Colonic mucosa (tissue), 4 donors: ENCODE data around the gene ANKRD52. TPM values are rescaled to one million over a fixed set of nuclear protein-coding genes. Genes with fewer than 3 reads are reported as not detected.

ENCODE experiments used
- DNase-seq: peaks from one replicate; pipeline ENCODE4 v3.0.0-alpha.2; 2020
- H3K27ac ChIP-seq: fragments of 200-600 bp; one replicate; pipeline ENCODE4 v1.8.0; 2021
- H3K27me3 ChIP-seq: fragments of 200-600 bp; one replicate; pipeline ENCODE4 v1.8.0; 2021
- H3K36me3 ChIP-seq: fragments of 200-600 bp; one replicate; pipeline ENCODE4 v1.8.0; 2021
- H3K4me1 ChIP-seq: fragments of 200-600 bp; one replicate; pipeline ENCODE4 v1.8.0; 2021; ENCODE audit warnings: mild to moderate bottlenecking
- H3K4me3 ChIP-seq: fragments of 200-600 bp; one replicate; pipeline ENCODE4 v1.8.0; 2021
- H3K9ac ChIP-seq, 2 donors: one replicate each; pipeline ENCODE4 v1.7.0; 2013; ENCODE audit warnings: control low read depth in 2 of 2, low read depth in 2 of 2, low read length in 2 of 2
- H3K9me3 ChIP-seq: fragments of 200-600 bp; one replicate; pipeline ENCODE4 v1.8.0; 2021
- CTCF ChIP-seq: fragments of 200-600 bp; IDR thresholded peaks from one replicate; pipeline ENCODE4 v1.8.0; 2022; ENCODE audit warnings: antibody characterized with exemption, mild to moderate bottlenecking
- intact Hi-C: fragments of 100-400 bp; cut with DNase I; formaldehyde crosslinking; loops from one replicate; pipeline ENCODE4 v1.14.1; 2022
- total RNA-seq, 2 donors: library from RNA; stranded (reverse); fragmentation: NEBNext Ultra II Directional in 1 of 2; extraction: Animal tissue kit (Norgen Biotek cat#: 25700) in 1 of 2; gene quantifications; one replicate each; pipeline ENCODE4 v1.2.1, GENCODE V29; 2021
- donor health status: healthy.
- donor health status: DM: no; HTN: no; CAD: no.
- donor health status: DM: no; HTN: no; CAD: no.

Gene ANKRD52
- total RNA-seq, 2 donors from 2014 or later = 39.3 to 57.7 TPM

- Histone ChIP-seq H3K27ac (peak overlapping the region; percentile 98), H3K27me3 (no peaks in the 10 kb centered on the region), H3K36me3 (no peaks in the 10 kb centered on the region), H3K4me3 (peak overlapping the region; percentile 93), H3K9ac (peak overlapping the region in 1 of 2 donors; percentile 99), H3K4me1 (peaks cover 27% of the 10 kb centered on the region), H3K9me3 (no peaks in the 10 kb centered on the region)
- intact Hi-C loops = no loop called here
- DNase-seq = no peak
- TF ChIP-seq CTCF = no peak
Observed at GRCh38 chr12:56300644-56301464, 42.7 kb upstream of the ANKRD52 start.

- intact Hi-C loops = loop anchor here (10.0 kb wide), 1 partner anchor 95 kb away; no protein-coding TSS in a partner anchor
- no peaks in the 10 kb centered on the region for H3K27me3 ChIP-seq
- peaks cover 29% of the 10 kb centered on the region for H3K4me1 ChIP-seq
Observed at GRCh38 chr12:56299853-56300643, 41.9 kb upstream of the ANKRD52 start, which contains the start of gene CS. Gene CS (minus strand): TSS chr12:56300330. CDS start chr12:56300201, 129 bp downstream.

DNA sequence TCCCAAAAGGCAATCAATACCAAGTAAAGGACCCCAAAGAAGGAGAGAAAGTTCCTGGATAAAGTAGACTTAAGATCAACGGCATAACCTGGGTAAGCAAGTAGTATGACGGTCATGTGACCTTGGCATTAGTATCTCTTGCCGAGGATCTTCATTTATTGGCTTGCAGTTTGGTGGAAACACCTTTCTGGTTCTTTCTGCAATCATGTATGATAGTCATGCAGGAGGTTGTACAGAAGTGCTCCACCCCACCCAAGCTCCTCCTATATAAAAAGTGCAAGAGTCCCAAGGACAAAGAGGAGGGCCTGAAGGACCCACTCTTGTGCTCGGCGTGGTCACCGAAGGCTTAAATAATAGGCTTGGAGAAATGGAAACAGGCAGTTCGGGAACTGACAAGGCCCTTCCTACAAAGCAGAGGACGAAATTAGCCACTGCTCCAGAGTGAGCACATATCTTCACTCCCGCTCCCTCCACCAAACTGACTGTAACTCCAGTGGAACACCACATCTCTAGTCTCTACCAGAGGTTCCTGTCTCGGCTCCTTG is 41.2 kb upstream of the ANKRD52 start:
- no peak for TF ChIP-seq CTCF
- Histone ChIP-seq H3K4me3 (peak overlapping the region; percentile 93), H3K27me3 (no peaks in the 10 kb centered on the region), H3K9ac (peak overlapping the region; percentile 80 to 99), H3K4me1 (peaks cover 29% of the 10 kb centered on the region), H3K9me3 (no peaks in the 10 kb centered on the region), H3K36me3 (no peaks in the 10 kb centered on the region), H3K27ac (peak overlapping the region; percentile 98)
- intact Hi-C loops = loop anchor here (10.0 kb wide), 1 partner anchor 95 kb away; no protein-coding TSS in a partner anchor
- DNase-seq = peak; percentile 72

More at GRCh38 chr12:56299853-56300643, 41.9 kb upstream of the ANKRD52 start, which contains the start of gene CS:
- H3K9me3 ChIP-seq = no peaks in the 10 kb centered on the region
- no peak for TF ChIP-seq CTCF
- peak; percentile 99 for DNase-seq
- H3K27ac ChIP-seq = peak within 1 kb of the TSS; percentile 98
- peak within 1 kb of the TSS; percentile 80 to 99 for H3K9ac ChIP-seq
- H3K36me3 ChIP-seq = no peaks in the 10 kb centered on the region
- H3K4me3 ChIP-seq = peak within 1 kb of the TSS; percentile 93

DNA sequence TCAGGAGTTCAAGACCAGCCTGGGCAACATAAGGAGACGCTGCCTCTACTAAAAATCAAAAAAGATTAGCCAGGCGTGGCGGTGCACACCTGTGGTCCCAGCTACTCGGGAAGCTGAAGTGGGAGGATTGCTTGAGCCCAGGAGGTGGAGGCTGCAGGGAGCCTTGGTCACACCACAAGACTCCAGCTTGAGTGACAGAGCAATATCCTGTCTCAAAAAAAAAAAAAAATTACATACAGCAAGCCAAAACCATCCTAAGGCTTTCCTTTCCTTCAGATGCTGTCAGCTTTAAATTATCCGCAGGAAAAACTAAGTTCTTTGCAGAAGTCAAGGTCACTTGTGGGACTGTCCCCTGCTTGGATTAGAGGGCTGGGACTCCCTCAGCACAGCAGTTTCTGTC is 40.6 kb upstream of the ANKRD52 start:
- no peaks in the 10 kb centered on the region for H3K36me3 ChIP-seq
- peaks cover 29% of the 10 kb centered on the region for H3K4me1 ChIP-seq
- H3K9ac ChIP-seq = peak overlapping the region; percentile 80 to 99
- peak overlapping the region; percentile 98 for H3K27ac ChIP-seq
- H3K9me3 ChIP-seq = no peaks in the 10 kb centered on the region
- TF ChIP-seq CTCF = no peak
- DNase-seq = no peak
- H3K27me3 ChIP-seq = no peaks in the 10 kb centered on the region
- peak overlapping the region; percentile 93 for H3K4me3 ChIP-seq
- intact Hi-C loops = loop anchor here (10.0 kb wide), 1 partner anchor 94 kb away; no protein-coding TSS in a partner anchor

- H3K9me3 ChIP-seq = no peaks in the 10 kb centered on the region
- no peaks in the 10 kb centered on the region for H3K36me3 ChIP-seq
- DNase-seq = no peak
- no peak overlapping the region for H3K4me3 ChIP-seq
- H3K9ac ChIP-seq = no peak overlapping the region
- H3K27me3 ChIP-seq = no peaks in the 10 kb centered on the region
- no peak overlapping the region for H3K27ac ChIP-seq
- TF ChIP-seq CTCF = no peak
- intact Hi-C loops = loop anchor here (10.0 kb wide), 1 partner anchor 93 kb away; no protein-coding TSS in a partner anchor
- peaks cover 29% of the 10 kb centered on the region for H3K4me1 ChIP-seq
Observed at GRCh38 chr12:56297400-56297799, 39.2 kb upstream of the ANKRD52 start.
